ENCODE data around the gene GAPT. TPM values are rescaled to one million over a fixed set of nuclear protein-coding genes. Genes with fewer than 3 reads are reported as not detected.

Gene GAPT
- total RNA-seq, 4 donors from 2014 or later, result 0.39 to 1.6 TPM; not detected in 2

GRCh38 chr5:58462154-58462553, 29.1 kb upstream of the GAPT start:
- no peak for DNase-seq (ENCODE audit: low spot score in 2 of 2)
- WGBS, 2 donors, result 58 to 59% methylated on average over 3 of the region's 3 CpGs
- no peak overlapping the region for H3K4me3 ChIP-seq (ENCODE audit: low read depth, poor library complexity, severe bottlenecking)
- intact Hi-C loops (cut with DNase I; ENCODE audit: low total_unique reads), result loop anchor here (5.0 kb wide), 3 partner anchors 575 to 1560 kb away; no protein-coding TSS in a partner anchor
- no peak for TF ChIP-seq POLR2A (IDR thresholded peaks at IDR 0.05)
- TF ChIP-seq, protein P1, sequence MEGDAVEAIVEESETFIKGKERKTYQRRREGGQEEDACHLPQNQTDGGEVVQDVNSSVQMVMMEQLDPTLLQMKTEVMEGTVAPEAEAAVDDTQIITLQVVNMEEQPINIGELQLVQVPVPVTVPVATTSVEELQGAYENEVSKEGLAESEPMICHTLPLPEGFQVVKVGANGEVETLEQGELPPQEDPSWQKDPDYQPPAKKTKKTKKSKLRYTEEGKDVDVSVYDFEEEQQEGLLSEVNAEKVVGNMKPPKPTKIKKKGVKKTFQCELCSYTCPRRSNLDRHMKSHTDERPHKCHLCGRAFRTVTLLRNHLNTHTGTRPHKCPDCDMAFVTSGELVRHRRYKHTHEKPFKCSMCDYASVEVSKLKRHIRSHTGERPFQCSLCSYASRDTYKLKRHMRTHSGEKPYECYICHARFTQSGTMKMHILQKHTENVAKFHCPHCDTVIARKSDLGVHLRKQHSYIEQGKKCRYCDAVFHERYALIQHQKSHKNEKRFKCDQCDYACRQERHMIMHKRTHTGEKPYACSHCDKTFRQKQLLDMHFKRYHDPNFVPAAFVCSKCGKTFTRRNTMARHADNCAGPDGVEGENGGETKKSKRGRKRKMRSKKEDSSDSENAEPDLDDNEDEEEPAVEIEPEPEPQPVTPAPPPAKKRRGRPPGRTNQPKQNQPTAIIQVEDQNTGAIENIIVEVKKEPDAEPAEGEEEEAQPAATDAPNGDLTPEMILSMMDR (IDR thresholded peaks at IDR 0.05), result no peak

DNA sequence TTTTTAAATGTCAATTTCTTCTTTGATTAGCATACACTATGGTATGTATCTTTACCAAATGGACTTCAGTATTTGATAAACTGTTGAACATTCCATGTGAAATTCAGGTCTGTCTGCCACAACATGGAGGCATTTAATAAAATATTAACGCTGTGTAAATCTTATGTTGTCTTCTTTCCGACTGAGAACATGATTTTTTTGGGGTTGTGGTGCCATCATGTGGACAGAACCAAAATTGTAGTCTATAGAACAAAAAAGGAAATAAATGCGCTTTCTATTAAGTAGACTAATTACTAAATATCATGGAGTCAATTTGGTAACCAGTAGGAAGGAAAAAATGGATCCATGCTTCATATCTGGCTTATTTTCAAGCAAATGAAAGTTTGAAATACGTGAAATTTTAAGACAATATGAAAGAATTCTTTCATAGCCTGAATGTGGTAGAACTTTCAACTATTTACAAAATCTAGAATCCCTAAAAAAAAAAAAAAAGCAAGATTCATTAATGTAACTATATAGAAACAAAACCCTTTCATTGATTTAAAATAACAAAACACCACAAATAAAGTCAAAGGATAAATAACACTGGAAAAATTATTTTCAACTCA, 28.5 kb upstream of the GAPT start:
- 1 to 5% methylated on average over 4 of the region's 4 CpGs for WGBS, 2 donors
- intact Hi-C loops (cut with DNase I; ENCODE audit: low total_unique reads), result loop anchor here (5.0 kb wide), 3 partner anchors 575 to 1560 kb away; no protein-coding TSS in a partner anchor
- no peak for TF ChIP-seq POLR2A (IDR thresholded peaks at IDR 0.05)
- TF ChIP-seq, protein P1 (IDR thresholded peaks at IDR 0.05), result peak in 1 of 3 donors; percentile 10

DNA sequence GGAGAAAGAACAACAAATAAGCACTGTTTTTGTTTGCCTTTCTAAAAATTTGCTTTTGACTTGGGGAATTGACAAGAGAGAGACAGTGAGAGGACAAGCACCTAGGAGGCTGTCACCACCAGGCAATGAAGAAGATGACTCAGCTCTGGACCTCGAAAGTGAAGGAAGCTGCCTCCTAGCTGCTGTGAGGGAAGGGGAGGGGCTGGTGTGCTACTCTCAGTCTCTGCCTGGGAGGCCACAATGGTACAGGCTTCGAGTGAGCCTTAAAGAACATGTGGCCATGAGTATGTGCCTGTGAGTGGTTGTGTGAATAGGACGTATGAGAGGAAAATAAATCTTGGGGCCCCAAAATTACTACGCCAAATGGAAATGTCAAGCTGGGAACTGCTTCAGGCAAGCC, 24.3 kb upstream of the GAPT start:
- 38 to 47% methylated on average over 4 of the region's 4 CpGs for WGBS, 2 donors
- TF ChIP-seq, protein P1 (IDR thresholded peaks at IDR 0.05), result no peak
- no peak for TF ChIP-seq POLR2A (IDR thresholded peaks at IDR 0.05)
- intact Hi-C loops (cut with DNase I; ENCODE audit: low total_unique reads), result loop anchor here (2.0 kb wide), 1 partner anchor 688 kb away; no protein-coding TSS in a partner anchor
- no peak overlapping the region for H3K4me3 ChIP-seq (ENCODE audit: low read depth, poor library complexity, severe bottlenecking)
- no peak for DNase-seq (ENCODE audit: low spot score in 2 of 2)

More for the DNA sequence above, 28.5 kb upstream of the GAPT start:
- H3K4me3 ChIP-seq (ENCODE audit: low read depth, poor library complexity, severe bottlenecking), result no peak overlapping the region
- peak in 1 of 2 donors; percentile 34 for DNase-seq (ENCODE audit: low spot score in 2 of 2)

- intact Hi-C loops (cut with DNase I; ENCODE audit: low total_unique reads), result no loop called here
- 69 to 80% methylated on average over 2 of the region's 2 CpGs for WGBS, 2 donors
- no peak for DNase-seq (ENCODE audit: low spot score in 2 of 2)
- no peak overlapping the region for H3K4me3 ChIP-seq (ENCODE audit: low read depth, poor library complexity, severe bottlenecking)
- no peak for TF ChIP-seq POLR2A (IDR thresholded peaks at IDR 0.05)
- TF ChIP-seq, protein P1 (IDR thresholded peaks at IDR 0.05), result no peak
These were observed 21.3 kb upstream of the GAPT start for GRCh38 chr5:58469896-58470295.

GRCh38 chr5:58475404-58475803, 15.8 kb upstream of the GAPT start:
- no peak for TF ChIP-seq POLR2A (IDR thresholded peaks at IDR 0.05)
- TF ChIP-seq, protein P1 (IDR thresholded peaks at IDR 0.05), result no peak
- 72 to 90% methylated on average over 3 of the region's 3 CpGs for WGBS, 2 donors
- intact Hi-C loops (cut with DNase I; ENCODE audit: low total_unique reads), result no loop called here
- H3K4me3 ChIP-seq (ENCODE audit: low read depth, poor library complexity, severe bottlenecking), result no peak overlapping the region
- no peak for DNase-seq (ENCODE audit: low spot score in 2 of 2)
